ENCODE results near the gene IGSF6.

The IGSF6 gene

DNA sequence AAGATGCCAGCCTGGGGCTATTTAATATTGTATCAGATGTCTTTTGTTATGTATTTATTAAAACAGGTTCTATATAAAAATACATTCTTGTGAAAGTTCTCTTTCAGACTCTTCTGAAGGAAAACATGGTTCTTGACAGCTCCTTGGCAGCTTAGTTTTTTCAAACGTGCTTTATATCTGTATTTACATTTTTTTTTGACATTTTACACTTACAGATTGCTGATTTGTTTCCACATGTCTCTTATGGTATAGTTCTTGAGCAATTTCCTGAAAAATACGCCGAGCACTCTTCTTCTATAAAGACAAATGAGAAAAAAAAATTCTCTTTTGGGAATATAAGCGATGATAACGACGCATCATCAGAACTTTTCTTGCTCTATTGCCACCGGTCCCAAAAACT, 9.5 kb downstream of the IGSF6 start:
- Histone ChIP-seq H3K4me3 (ENCODE audit: low read length) (no peak overlapping the region), H3K27me3 (ENCODE audit: low read depth, low read length) (no peaks in the 10 kb centered on the region), H3K79me2 (ENCODE audit: low read length) (peaks cover 19% of the 10 kb centered on the region), H2AFZ (ENCODE audit: low read depth, low read length) (no peak overlapping the region), H3K9ac (ENCODE audit: low read length) (no peak overlapping the region), H3K4me1 (ENCODE audit: low read length) (peaks cover 58% of the 10 kb centered on the region), H4K20me1 (ENCODE audit: insufficient read depth, low read length) (no peaks in the 10 kb centered on the region), H3K4me2 (ENCODE audit: low read length) (no peak overlapping the region), H3K36me3 (replicated peaks; ENCODE audit: low read depth, low read length) (no peaks in the 10 kb centered on the region), H3K27ac (ENCODE audit: low read length) (no peak overlapping the region), H3K9me3 (ENCODE audit: insufficient read depth, low read length) (no peaks in the 10 kb centered on the region)
- TF ChIP-seq EZH2phosphoT487 (IDR thresholded peaks at IDR 0.05; ENCODE audit: low read depth) = no peak

GRCh38 chr16:21641916-21642315, 10.5 kb downstream of the IGSF6 start:
- Histone ChIP-seq H2AFZ (ENCODE audit: low read depth, low read length) (no peak overlapping the region), H3K4me3 (ENCODE audit: low read length) (no peak overlapping the region), H3K9me3 (ENCODE audit: insufficient read depth, low read length) (no peaks in the 10 kb centered on the region), H4K20me1 (ENCODE audit: insufficient read depth, low read length) (no peaks in the 10 kb centered on the region), H3K4me1 (ENCODE audit: low read length) (peaks cover 49% of the 10 kb centered on the region), H3K79me2 (ENCODE audit: low read length) (peaks cover 11% of the 10 kb centered on the region), H3K4me2 (ENCODE audit: low read length) (no peak overlapping the region), H3K27me3 (ENCODE audit: low read depth, low read length) (no peaks in the 10 kb centered on the region), H3K9ac (ENCODE audit: low read length) (no peak overlapping the region), H3K36me3 (replicated peaks; ENCODE audit: low read depth, low read length) (no peaks in the 10 kb centered on the region), H3K27ac (ENCODE audit: low read length) (no peak overlapping the region)
- no peak for TF ChIP-seq EZH2phosphoT487 (IDR thresholded peaks at IDR 0.05; ENCODE audit: low read depth)
- TF ChIP-seq, protein P1, sequence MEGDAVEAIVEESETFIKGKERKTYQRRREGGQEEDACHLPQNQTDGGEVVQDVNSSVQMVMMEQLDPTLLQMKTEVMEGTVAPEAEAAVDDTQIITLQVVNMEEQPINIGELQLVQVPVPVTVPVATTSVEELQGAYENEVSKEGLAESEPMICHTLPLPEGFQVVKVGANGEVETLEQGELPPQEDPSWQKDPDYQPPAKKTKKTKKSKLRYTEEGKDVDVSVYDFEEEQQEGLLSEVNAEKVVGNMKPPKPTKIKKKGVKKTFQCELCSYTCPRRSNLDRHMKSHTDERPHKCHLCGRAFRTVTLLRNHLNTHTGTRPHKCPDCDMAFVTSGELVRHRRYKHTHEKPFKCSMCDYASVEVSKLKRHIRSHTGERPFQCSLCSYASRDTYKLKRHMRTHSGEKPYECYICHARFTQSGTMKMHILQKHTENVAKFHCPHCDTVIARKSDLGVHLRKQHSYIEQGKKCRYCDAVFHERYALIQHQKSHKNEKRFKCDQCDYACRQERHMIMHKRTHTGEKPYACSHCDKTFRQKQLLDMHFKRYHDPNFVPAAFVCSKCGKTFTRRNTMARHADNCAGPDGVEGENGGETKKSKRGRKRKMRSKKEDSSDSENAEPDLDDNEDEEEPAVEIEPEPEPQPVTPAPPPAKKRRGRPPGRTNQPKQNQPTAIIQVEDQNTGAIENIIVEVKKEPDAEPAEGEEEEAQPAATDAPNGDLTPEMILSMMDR (IDR thresholded peaks at IDR 0.05; ENCODE audit: low read depth, low read length) = no peak

DNA sequence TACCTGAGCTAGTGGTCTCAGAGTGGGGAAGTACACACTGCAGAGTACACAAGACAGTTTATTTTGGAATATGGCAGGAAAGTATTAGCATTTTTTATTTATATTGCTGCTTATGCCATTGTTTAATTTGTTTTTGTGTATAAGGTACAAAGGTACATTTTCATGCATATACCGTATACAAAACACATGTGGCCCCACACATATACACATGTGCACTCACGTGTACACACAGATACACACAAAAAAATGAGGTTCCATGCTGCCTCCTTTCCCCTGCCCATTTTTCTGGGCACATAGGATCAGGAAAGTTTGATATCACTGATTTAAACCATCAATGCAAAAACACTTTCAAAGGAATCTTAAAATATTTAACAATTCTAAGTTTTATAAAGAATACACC, 12.9 kb downstream of the IGSF6 start:
- H3K9me3 ChIP-seq (ENCODE audit: insufficient read depth, low read length) = no peaks in the 10 kb centered on the region
- H3K36me3 ChIP-seq (replicated peaks; ENCODE audit: low read depth, low read length) = no peaks in the 10 kb centered on the region
- no peaks in the 10 kb centered on the region for H4K20me1 ChIP-seq (ENCODE audit: insufficient read depth, low read length)
- TF ChIP-seq, protein P1 (IDR thresholded peaks at IDR 0.05; ENCODE audit: low read depth, low read length) = no peak
- no peak for TF ChIP-seq EZH2phosphoT487 (IDR thresholded peaks at IDR 0.05; ENCODE audit: low read depth)
- H3K27ac ChIP-seq (ENCODE audit: low read length) = no peak overlapping the region
- H3K4me3 ChIP-seq (ENCODE audit: low read length) = no peak overlapping the region
- H3K27me3 ChIP-seq (ENCODE audit: low read depth, low read length) = no peaks in the 10 kb centered on the region
- H2AFZ ChIP-seq (ENCODE audit: low read depth, low read length) = no peak overlapping the region
- peaks cover 27% of the 10 kb centered on the region for H3K4me1 ChIP-seq (ENCODE audit: low read length)
- H3K4me2 ChIP-seq (ENCODE audit: low read length) = no peak overlapping the region
- no peaks in the 10 kb centered on the region for H3K79me2 ChIP-seq (ENCODE audit: low read length)
- no peak overlapping the region for H3K9ac ChIP-seq (ENCODE audit: low read length)

DNA sequence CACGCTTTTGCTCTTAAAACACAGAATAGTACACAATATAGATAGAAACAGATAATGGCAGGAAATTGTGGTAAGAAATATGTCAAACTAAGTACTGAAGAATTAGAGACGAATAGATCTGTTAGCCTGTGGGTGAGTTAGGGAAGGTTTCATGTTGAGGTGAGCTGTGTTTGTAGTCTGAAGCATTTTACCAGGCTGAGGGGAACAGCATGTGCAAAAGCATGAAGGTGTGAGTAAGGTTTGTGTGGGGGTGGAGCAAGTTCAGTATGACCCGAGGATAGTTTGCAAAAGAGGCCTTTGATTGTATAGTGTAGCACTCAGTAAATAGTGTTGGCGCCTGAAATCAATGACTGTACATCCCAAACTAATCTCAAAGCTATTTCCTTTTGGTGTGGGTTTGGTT, 13.8 kb downstream of the IGSF6 start:
- Histone ChIP-seq H3K9me3 (ENCODE audit: insufficient read depth, low read length) (no peaks in the 10 kb centered on the region), H2AFZ (ENCODE audit: low read depth, low read length) (no peak overlapping the region), H3K27me3 (ENCODE audit: low read depth, low read length) (no peaks in the 10 kb centered on the region), H3K9ac (ENCODE audit: low read length) (no peak overlapping the region), H3K36me3 (replicated peaks; ENCODE audit: low read depth, low read length) (no peaks in the 10 kb centered on the region), H3K27ac (ENCODE audit: low read length) (no peak overlapping the region), H3K4me2 (ENCODE audit: low read length) (no peak overlapping the region), H3K79me2 (ENCODE audit: low read length) (no peaks in the 10 kb centered on the region), H4K20me1 (ENCODE audit: insufficient read depth, low read length) (no peaks in the 10 kb centered on the region), H3K4me1 (ENCODE audit: low read length) (peaks cover 18% of the 10 kb centered on the region), H3K4me3 (ENCODE audit: low read length) (no peak overlapping the region)
- TF ChIP-seq EZH2phosphoT487 (IDR thresholded peaks at IDR 0.05; ENCODE audit: low read depth) = no peak
- TF ChIP-seq, protein P1 (IDR thresholded peaks at IDR 0.05; ENCODE audit: low read depth, low read length) = no peak

All from OCI-LY3 (cell line).